DND-41 (cell line): ENCODE results near the gene RUFY3.

Source experiments
- ATAC-seq: fragments of 200-7000 bp; cut with Tn5 transposase; 3 replicates; pipeline ENCODE4 v1.9.1; 2021; ENCODE audit warnings: low read depth; ENCODE audit not compliant: insufficient read depth
- DNase-seq: peaks from one replicate; pipeline ENCODE4 v3.0.0-alpha.2; 2020
- H2AFZ ChIP-seq: 2 replicates; pipeline ENCODE4 v1.6.0; 2012; ENCODE audit warnings: low read depth, low read length
- H3K27ac ChIP-seq: 2 replicates; pipeline ENCODE4 v1.5.1; 2012; ENCODE audit warnings: low read length, inconsistent platforms
- H3K27me3 ChIP-seq: fragments of 200-600 bp; sonication (generic); 2 replicates; pipeline ENCODE4 v1.6.0; 2012; ENCODE audit warnings: low read length, mild to moderate bottlenecking, inconsistent platforms; ENCODE audit not compliant: insufficient read depth, poor library complexity
- H3K36me3 ChIP-seq: 2 replicates; pipeline ENCODE4 v1.5.1; 2012; ENCODE audit warnings: low read length, inconsistent platforms; ENCODE audit not compliant: insufficient read depth
- H3K4me1 ChIP-seq: 2 replicates; pipeline ENCODE4 v1.5.1; 2012; ENCODE audit warnings: mild to moderate bottlenecking, low read length; ENCODE audit not compliant: insufficient read depth
- H3K4me2 ChIP-seq: 2 replicates; pipeline ENCODE4 v1.6.0; 2012; ENCODE audit warnings: mild to moderate bottlenecking, moderate library complexity, low read length, inconsistent platforms; ENCODE audit not compliant: insufficient read depth
- H3K4me3 ChIP-seq, 2 experiments: fragments of 200-600 bp in 1 of 2; shearing (Covaris generic) in 1 of 2; 2 replicates each; pipeline ENCODE4 v1.5.1; 2012 to 2016; ENCODE audit warnings: inconsistent platforms in 2 of 2, low read length in 2 of 2, mild to moderate bottlenecking in 2 of 2, low read depth in 1 of 2, moderate library complexity in 1 of 2
- H3K79me2 ChIP-seq: 2 replicates; pipeline ENCODE4 v1.6.0; 2012; ENCODE audit warnings: low read length, inconsistent platforms; ENCODE audit not compliant: insufficient read depth
- H3K9ac ChIP-seq: 2 replicates; pipeline ENCODE4 v1.6.0; 2012; ENCODE audit warnings: low read depth, mild to moderate bottlenecking, inconsistent platforms, low read length, moderate library complexity
- H3K9me3 ChIP-seq: 2 replicates; pipeline ENCODE4 v1.5.1; 2012; ENCODE audit warnings: low read length, moderate library complexity, mild to moderate bottlenecking, inconsistent platforms; ENCODE audit not compliant: insufficient read depth, severe bottlenecking
- H4K20me1 ChIP-seq: 2 replicates; pipeline ENCODE4 v1.6.0; 2012; ENCODE audit warnings: low read length; ENCODE audit not compliant: insufficient read depth
- EZH2 ChIP-seq: IDR thresholded peaks from 3 replicates; pipeline ENCODE4 v1.6.1; 2012; ENCODE audit warnings: borderline replicate concordance, low read depth, mild to moderate bottlenecking, moderate library complexity, low read length, inconsistent platforms; ENCODE audit not compliant: severe bottlenecking
- TF ChIP-seq, protein P1 (sequence below): IDR thresholded peaks from 2 replicates; pipeline ENCODE4 v1.5.1; 2012; ENCODE audit warnings: borderline replicate concordance, low read length, moderate library complexity, mild to moderate bottlenecking; ENCODE audit not compliant: poor library complexity, severe bottlenecking; ENCODE audit errors: extremely low read depth

RUFY3 gene

DNA sequence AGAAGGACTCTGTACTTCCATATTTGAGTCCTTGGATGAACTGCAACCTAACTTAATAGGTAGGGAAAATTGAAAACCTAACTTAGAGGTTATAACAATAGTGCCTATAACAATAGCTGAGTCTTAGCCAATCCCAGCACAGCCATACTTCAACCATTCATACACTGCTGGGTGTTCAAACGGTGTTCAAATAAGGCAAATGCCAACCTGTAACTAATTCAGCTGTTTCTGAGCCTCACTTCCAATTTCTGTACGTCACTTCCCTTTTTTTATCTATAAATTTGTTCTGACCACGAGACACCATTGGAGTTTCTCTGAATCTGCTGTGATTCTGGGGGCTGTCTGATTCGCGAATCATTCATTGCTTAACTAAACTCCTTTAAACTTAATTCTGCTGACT lies 127.5 kb downstream of the RUFY3 start:
- H2AFZ ChIP-seq: no peak overlapping the region
- DNase-seq: no peak
- no peaks in the 10 kb centered on the region for H4K20me1 ChIP-seq
- H3K27me3 ChIP-seq: no peaks in the 10 kb centered on the region
- no peak overlapping the region for H3K27ac ChIP-seq
- H3K4me1 ChIP-seq: no peaks in the 10 kb centered on the region
- H3K9ac ChIP-seq: no peak overlapping the region
- H3K4me2 ChIP-seq: no peak overlapping the region
- H3K79me2 ChIP-seq: no peaks in the 10 kb centered on the region
- no peaks in the 10 kb centered on the region for H3K9me3 ChIP-seq
- no peak overlapping the region for H3K4me3 ChIP-seq
- ATAC-seq: no peak
- H3K36me3 ChIP-seq: no peaks in the 10 kb centered on the region
- TF ChIP-seq, protein P1, sequence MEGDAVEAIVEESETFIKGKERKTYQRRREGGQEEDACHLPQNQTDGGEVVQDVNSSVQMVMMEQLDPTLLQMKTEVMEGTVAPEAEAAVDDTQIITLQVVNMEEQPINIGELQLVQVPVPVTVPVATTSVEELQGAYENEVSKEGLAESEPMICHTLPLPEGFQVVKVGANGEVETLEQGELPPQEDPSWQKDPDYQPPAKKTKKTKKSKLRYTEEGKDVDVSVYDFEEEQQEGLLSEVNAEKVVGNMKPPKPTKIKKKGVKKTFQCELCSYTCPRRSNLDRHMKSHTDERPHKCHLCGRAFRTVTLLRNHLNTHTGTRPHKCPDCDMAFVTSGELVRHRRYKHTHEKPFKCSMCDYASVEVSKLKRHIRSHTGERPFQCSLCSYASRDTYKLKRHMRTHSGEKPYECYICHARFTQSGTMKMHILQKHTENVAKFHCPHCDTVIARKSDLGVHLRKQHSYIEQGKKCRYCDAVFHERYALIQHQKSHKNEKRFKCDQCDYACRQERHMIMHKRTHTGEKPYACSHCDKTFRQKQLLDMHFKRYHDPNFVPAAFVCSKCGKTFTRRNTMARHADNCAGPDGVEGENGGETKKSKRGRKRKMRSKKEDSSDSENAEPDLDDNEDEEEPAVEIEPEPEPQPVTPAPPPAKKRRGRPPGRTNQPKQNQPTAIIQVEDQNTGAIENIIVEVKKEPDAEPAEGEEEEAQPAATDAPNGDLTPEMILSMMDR: no peak
- TF ChIP-seq EZH2: no peak

DNA sequence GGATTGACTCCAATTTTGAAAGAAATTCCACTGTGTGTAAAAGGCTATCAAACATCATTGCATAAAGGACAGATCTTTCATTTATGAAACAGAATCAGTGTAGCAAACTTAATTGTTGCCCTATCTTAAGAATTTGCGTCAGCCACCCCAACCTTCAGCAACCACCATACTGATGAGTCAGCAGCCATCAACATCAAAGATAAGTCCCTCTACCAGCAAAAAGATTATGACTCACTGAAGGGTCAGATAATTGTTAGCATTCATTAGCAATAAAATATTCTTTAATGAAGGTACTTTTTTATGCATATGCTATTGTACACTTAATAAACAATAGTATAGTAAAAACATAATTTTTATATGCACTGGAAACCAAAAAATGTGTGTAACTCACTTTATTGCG lies 133.7 kb downstream of the RUFY3 start:
- no peak overlapping the region for H2AFZ ChIP-seq
- TF ChIP-seq, protein P1: no peak
- TF ChIP-seq EZH2: no peak

More for the DNA sequence above, 133.7 kb downstream of the RUFY3 start:
- Histone ChIP-seq H3K9ac (no peak overlapping the region), H3K9me3 (no peaks in the 10 kb centered on the region), H3K27ac (no peak overlapping the region), H4K20me1 (no peaks in the 10 kb centered on the region), H3K4me2 (no peak overlapping the region), H3K4me1 (no peaks in the 10 kb centered on the region), H3K27me3 (no peaks in the 10 kb centered on the region), H3K36me3 (no peaks in the 10 kb centered on the region), H3K79me2 (no peaks in the 10 kb centered on the region), H3K4me3 (no peak overlapping the region)
- ATAC-seq: no peak
- no peak for DNase-seq
